Colonic mucosa (tissue), 4 donors: ENCODE measurements around the gene IQCM. TPM values are rescaled to one million over a fixed set of nuclear protein-coding genes. Genes with fewer than 3 reads are reported as not detected.

Experiments used
- DNase-seq: peaks from one replicate; pipeline ENCODE4 v3.0.0-alpha.2; 2020
- H3K27ac ChIP-seq: fragments of 200-600 bp; one replicate; pipeline ENCODE4 v1.8.0; 2021
- H3K27me3 ChIP-seq: fragments of 200-600 bp; one replicate; pipeline ENCODE4 v1.8.0; 2021
- H3K36me3 ChIP-seq: fragments of 200-600 bp; one replicate; pipeline ENCODE4 v1.8.0; 2021
- H3K4me1 ChIP-seq: fragments of 200-600 bp; one replicate; pipeline ENCODE4 v1.8.0; 2021; ENCODE audit warnings: mild to moderate bottlenecking
- H3K4me3 ChIP-seq: fragments of 200-600 bp; one replicate; pipeline ENCODE4 v1.8.0; 2021
- H3K9ac ChIP-seq, 2 donors: one replicate each; pipeline ENCODE4 v1.7.0; 2013; ENCODE audit warnings: control low read depth in 2 of 2, low read depth in 2 of 2, low read length in 2 of 2
- H3K9me3 ChIP-seq: fragments of 200-600 bp; one replicate; pipeline ENCODE4 v1.8.0; 2021
- intact Hi-C: fragments of 100-400 bp; cut with DNase I; formaldehyde crosslinking; loops from one replicate; pipeline ENCODE4 v1.14.1; 2022
- total RNA-seq, 2 donors: library from RNA; stranded (reverse); fragmentation: NEBNext Ultra II Directional in 1 of 2; extraction: Animal tissue kit (Norgen Biotek cat#: 25700) in 1 of 2; gene quantifications; one replicate each; pipeline ENCODE4 v1.2.1, GENCODE V29; 2021
- TF ChIP-seq, protein P1 (sequence below): fragments of 200-600 bp; IDR thresholded peaks from one replicate; pipeline ENCODE4 v1.8.0; 2022; ENCODE audit warnings: antibody characterized with exemption, mild to moderate bottlenecking
- donor health status: healthy.
- donor health status: DM: no; HTN: no; CAD: no.
- donor health status: DM: no; HTN: no; CAD: no.

Gene IQCM
- total RNA-seq, 2 donors from 2014 or later: 3.4 to 5.2 TPM

DNA sequence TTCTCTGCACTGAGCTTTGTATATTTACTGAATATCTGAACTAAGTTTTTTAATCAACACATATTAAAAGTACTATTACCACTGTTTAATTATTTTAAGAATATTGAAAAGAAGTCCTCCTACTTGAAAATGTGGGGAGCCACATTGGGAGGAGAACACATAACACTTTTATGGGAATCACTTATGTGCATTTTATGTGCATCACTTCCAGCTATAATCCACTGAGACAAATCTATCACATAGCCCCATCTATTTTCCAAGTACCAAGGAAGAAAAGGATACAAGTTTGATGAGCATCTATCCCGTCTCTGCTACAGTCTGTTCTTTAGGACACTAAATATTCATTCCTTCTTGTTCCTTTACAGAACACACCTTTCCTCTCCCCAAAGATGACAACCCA lies 87.2 kb downstream of the IQCM start:
- intact Hi-C loops: no loop called here

DNA sequence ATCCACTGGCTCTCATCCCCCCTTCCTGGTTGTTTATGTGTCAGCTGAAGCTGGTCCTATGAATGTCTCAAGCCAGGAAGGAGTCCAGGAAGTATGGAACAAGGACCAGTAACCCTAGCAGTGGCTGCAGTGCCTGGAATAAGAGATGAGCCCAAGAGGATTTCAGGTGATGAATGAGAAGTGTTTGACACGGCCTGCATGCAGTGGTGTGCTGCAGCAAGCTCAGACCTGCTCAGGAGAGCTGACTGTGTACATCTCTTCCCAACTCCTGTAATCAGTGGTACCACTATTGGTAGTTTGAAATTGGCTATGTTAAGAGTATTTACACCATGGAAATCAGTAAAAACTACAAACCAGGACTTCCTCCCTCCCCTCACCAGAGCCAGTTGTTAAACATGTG lies 88.0 kb downstream of the IQCM start:
- no peaks in the 10 kb centered on the region for H3K36me3 ChIP-seq
- no peaks in the 10 kb centered on the region for H3K4me1 ChIP-seq
- no peaks in the 10 kb centered on the region for H3K27me3 ChIP-seq
- intact Hi-C loops: no loop called here
- H3K4me3 ChIP-seq: no peak overlapping the region
- H3K9ac ChIP-seq: no peak overlapping the region
- DNase-seq: no peak
- TF ChIP-seq, protein P1, sequence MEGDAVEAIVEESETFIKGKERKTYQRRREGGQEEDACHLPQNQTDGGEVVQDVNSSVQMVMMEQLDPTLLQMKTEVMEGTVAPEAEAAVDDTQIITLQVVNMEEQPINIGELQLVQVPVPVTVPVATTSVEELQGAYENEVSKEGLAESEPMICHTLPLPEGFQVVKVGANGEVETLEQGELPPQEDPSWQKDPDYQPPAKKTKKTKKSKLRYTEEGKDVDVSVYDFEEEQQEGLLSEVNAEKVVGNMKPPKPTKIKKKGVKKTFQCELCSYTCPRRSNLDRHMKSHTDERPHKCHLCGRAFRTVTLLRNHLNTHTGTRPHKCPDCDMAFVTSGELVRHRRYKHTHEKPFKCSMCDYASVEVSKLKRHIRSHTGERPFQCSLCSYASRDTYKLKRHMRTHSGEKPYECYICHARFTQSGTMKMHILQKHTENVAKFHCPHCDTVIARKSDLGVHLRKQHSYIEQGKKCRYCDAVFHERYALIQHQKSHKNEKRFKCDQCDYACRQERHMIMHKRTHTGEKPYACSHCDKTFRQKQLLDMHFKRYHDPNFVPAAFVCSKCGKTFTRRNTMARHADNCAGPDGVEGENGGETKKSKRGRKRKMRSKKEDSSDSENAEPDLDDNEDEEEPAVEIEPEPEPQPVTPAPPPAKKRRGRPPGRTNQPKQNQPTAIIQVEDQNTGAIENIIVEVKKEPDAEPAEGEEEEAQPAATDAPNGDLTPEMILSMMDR: no peak
- no peaks in the 10 kb centered on the region for H3K9me3 ChIP-seq
- no peak overlapping the region for H3K27ac ChIP-seq

More for the DNA sequence above, 87.2 kb downstream of the IQCM start:
- H3K9me3 ChIP-seq: no peaks in the 10 kb centered on the region
- TF ChIP-seq, protein P1: no peak
- no peaks in the 10 kb centered on the region for H3K36me3 ChIP-seq
- no peaks in the 10 kb centered on the region for H3K27me3 ChIP-seq
- no peak overlapping the region for H3K4me3 ChIP-seq
- no peak overlapping the region for H3K9ac ChIP-seq
- H3K4me1 ChIP-seq: no peaks in the 10 kb centered on the region
- DNase-seq: no peak
- no peak overlapping the region for H3K27ac ChIP-seq

DNA sequence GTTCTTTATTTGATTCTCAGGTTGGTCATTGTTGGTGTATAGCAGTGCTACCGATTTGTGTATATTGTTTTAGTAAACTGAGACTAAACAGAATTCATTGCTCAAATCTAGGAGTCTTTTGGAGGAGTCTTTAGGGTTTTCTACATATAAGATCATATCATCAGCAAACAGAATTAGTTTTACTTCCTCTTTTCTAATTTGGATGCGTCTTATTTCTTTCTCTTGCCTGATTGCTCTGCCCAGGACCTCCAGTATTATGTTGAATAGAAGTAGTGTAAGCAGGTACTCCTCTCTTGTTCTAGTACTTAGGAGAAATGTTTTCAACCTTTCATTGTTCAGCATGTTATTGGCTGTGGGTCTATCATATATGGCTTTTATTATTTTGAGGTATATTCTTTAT lies 92.6 kb downstream of the IQCM start:
- Histone ChIP-seq H3K27me3 (no peaks in the 10 kb centered on the region), H3K9ac (no peak overlapping the region), H3K4me3 (no peak overlapping the region), H3K9me3 (no peaks in the 10 kb centered on the region), H3K36me3 (no peaks in the 10 kb centered on the region), H3K4me1 (no peaks in the 10 kb centered on the region), H3K27ac (no peak overlapping the region)
- TF ChIP-seq, protein P1: no peak
- DNase-seq: no peak
- intact Hi-C loops: no loop called here

DNA sequence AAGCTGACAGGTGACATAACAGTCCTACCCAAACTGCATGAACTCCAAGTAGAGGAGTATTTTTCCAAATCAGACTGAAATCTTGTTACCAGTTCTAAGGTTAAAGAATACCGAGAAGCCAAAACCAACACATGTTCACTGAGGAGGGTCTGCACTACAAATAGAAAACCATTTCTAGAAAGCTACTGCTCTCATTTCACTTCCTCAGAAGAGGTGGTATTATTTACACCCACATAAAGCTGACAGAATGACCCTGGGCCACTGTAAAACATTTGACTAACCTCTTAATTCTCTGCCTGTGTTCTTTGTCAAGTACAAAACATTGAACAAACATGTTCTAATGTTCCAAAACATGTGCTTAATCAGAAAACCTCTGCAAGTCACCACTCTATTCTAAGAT lies 95.8 kb downstream of the IQCM start:
- no peaks in the 10 kb centered on the region for H3K9me3 ChIP-seq
- no peak overlapping the region for H3K9ac ChIP-seq
- TF ChIP-seq, protein P1: no peak
- no peaks in the 10 kb centered on the region for H3K36me3 ChIP-seq
- no peak for DNase-seq
- no peaks in the 10 kb centered on the region for H3K27me3 ChIP-seq
- H3K27ac ChIP-seq: no peak overlapping the region
- intact Hi-C loops: no loop called here
- H3K4me3 ChIP-seq: no peak overlapping the region
- H3K4me1 ChIP-seq: no peaks in the 10 kb centered on the region

DNA sequence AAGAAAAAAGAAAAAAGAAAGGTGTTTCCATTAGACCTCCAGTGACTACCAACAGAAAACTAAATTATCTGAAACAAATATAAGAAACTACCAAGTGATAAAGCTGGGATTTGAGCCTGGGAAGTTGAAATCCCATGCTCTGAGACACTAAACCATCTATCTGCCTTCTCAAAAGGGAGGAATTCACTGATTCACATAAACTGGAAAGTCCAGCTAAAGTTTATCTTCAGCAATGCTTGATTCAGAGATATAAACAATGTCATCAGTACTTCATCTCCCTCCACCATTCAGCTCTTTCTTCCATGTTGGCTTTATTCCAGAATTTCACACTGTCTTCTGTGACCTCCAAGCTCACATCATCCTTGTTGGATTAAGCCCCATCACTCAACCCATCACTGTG lies 96.3 kb downstream of the IQCM start:
- H3K27ac ChIP-seq: no peak overlapping the region
- no peaks in the 10 kb centered on the region for H3K36me3 ChIP-seq
- DNase-seq: no peak
- H3K4me1 ChIP-seq: no peaks in the 10 kb centered on the region
- H3K27me3 ChIP-seq: no peaks in the 10 kb centered on the region
- intact Hi-C loops: no loop called here
- no peak overlapping the region for H3K9ac ChIP-seq
- H3K4me3 ChIP-seq: no peak overlapping the region
- no peaks in the 10 kb centered on the region for H3K9me3 ChIP-seq
- TF ChIP-seq, protein P1: no peak

DNA sequence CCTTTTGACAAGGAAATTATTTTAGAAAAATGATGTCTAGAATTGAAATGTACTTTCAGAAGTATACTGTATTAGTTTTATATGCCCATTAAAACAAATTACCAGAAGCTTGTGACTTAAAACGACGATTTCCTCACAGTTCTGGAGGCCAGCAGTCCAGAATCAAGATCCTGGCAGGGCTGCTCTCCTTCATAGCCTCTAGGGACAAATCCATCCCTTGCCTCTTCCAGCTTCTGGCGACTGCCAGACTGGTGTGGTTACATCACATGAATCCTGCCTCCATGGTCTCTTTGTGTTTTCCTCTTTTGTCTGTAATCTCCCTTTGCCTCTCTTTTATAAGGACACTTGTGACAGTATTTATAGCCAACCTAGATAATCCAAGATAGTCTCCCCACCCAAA lies 97.1 kb downstream of the IQCM start:
- H3K27ac ChIP-seq: no peak overlapping the region
- no peaks in the 10 kb centered on the region for H3K27me3 ChIP-seq
- no peaks in the 10 kb centered on the region for H3K36me3 ChIP-seq
- DNase-seq: no peak
- no peak overlapping the region for H3K4me3 ChIP-seq
- TF ChIP-seq, protein P1: no peak
- intact Hi-C loops: no loop called here
- H3K4me1 ChIP-seq: no peaks in the 10 kb centered on the region
- H3K9me3 ChIP-seq: no peaks in the 10 kb centered on the region
- H3K9ac ChIP-seq: no peak overlapping the region
